HK-2 (cell line): ENCODE data around the gene POLR1E.

Experiments used
- DNase-seq: peaks from one replicate; pipeline ENCODE4 v3.0.0-alpha.2; 2018; ENCODE audit not compliant: unreplicated experiment

POLR1E gene

DNA sequence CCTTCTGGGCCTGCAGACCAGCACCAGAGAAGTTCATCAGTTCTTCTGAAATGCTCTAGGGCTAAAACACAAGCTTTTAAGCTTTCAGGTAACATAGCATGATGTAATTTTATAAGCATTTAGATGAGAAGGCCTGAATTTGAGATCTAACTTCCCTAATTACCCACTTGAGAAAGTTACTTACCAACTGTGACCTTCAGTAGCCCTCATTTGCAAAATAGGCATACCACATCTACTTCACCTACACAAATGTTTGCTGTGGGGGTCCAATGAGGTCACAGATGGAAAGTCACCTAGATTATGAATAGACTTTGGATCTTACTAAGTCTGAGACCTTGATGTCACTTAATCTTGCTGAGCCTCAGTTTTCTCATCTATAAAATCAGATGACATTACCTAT, 53.9 kb downstream of the POLR1E start:
- DNase-seq: no peak

- DNase-seq: peak; percentile 1
These were observed 54.9 kb downstream of the POLR1E start for GRCh38 chr9:37540634-37541033.

DNA sequence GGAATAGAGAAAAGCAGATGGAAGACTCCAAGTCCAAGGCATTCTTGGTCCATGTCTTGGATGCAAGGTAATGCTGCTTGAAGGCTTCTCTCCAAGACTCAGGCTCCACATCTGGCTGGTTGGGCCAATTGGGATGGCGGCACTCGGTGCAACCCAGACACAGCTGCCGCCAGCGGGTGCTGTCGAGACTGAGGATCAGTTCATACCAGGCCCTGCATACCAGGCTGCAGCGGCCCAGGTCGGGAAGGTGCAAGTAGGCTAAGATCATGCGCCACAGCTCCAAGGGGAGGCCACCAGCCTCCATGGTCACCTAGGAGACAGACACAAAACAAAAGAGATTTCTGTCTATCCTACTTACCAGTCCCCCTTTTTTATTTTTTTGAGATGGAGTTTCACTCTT, 55.7 kb downstream of the POLR1E start:
- no peak for DNase-seq

DNA sequence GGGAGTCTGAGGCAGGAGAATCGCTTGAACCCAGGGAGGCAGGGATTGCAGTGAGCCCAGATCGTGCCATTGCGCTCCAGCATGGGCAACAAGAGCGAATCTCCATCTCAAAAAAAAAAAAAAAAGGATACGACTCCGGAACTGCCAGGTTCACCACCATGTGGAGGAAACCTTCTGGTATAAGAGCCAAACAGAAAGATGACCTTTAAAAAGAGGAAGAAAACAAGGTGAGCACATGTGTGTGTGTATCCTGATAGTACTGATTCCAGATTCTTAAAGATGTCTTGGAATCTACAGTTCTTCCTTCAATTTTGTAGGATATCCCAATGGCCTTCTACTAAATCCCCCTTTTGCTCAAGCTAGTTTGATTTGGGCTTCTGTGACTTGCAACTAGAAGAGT, 56.7 kb downstream of the POLR1E start:
- no peak for DNase-seq

DNA sequence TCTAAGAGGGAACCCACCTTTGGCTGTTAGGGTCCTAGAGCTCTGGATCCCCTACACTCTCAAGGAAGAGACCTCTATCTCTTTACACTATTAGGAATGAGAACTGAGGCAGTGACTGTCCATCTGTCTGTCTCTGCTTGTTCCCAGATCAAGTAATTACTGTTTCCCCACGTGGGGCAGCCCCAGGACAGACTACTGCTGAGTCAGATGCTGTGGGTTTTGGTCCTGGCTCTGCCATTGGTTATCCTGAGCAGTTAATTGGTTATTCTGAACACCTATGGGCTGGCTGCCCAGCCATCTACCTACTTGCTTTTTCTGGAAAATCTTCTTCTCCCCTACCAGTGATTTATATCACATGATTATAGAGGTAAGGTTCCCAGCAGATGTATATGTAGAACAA, 57.1 kb downstream of the POLR1E start:
- peak; percentile 24 for DNase-seq

GRCh38 chr9:37543468-37543867, 57.7 kb downstream of the POLR1E start:
- no peak for DNase-seq

GRCh38 chr9:37547328-37547878, 61.7 kb downstream of the POLR1E start:
- no peak for DNase-seq

DNA sequence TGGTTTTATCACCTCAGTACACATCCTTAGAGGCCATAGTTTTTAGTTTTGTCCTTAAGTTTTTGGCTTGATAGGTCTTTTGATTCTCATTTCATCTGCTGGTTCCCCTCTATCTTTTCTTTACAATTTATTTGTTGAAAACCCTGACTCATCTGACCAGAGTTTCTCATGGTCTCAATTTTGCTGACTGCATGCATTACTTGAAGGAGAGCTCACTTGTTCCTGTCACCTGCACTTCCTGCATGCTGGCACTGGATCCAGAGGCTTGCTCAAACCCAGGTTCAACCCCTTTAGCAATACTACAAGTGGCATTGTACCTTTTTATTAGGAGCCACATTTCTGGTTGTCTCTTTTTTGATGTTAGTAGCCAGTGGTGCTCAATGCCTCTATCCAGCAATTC, 63.8 kb downstream of the POLR1E start:
- no peak for DNase-seq

GRCh38 chr9:37550781-37551180, 65.0 kb downstream of the POLR1E start:
- DNase-seq: no peak

GRCh38 chr9:37551468-37551867, 65.7 kb downstream of the POLR1E start:
- DNase-seq: no peak

DNA sequence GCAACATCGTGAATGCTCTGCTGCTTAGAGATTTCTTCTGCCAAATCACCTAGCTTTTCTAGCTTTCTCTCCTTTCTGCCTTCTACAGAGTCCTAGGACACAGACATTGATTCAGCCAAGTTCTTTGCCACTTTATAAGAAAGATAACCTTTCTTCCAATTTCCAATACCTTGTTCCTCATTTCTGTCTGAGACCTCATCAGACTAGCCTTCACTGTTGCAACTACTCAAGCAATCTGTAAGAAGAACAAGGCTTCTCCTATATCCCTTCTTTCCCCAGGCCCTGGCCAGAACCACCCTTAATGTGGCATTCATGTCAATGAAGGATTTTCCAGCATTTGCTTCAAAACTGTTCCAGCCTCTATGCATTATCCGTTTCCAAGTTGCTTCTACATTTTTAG, 66.1 kb downstream of the POLR1E start:
- DNase-seq: no peak
